OCI-LY7 (cell line): ENCODE measurements around the gene FBXO36. TPM values are rescaled to one million over a fixed set of nuclear protein-coding genes. Genes with fewer than 3 reads are reported as not detected.

Source experiments
- BruUV-seq: library from RNA; stranded (reverse); fragments of 400-500 nt; replicated peaks from 2 replicates; lab custom pipeline; 2021; lab: Mats Ljungman, UMichigan
- CTCF ChIA-PET: fragments of 300-600 bp; sonication (Branson Sonifier 250); formaldehyde crosslinking; loops from one replicate; lab custom pipeline; 2022; ENCODE audit warnings: antibody characterized with exemption; ENCODE audit not compliant: unreplicated experiment; lab: Charles Lee
- POLR2A ChIA-PET: fragments of 300-600 bp; sonication (Branson Sonifier 250); formaldehyde crosslinking; loops from one replicate; lab custom pipeline; 2022; ENCODE audit warnings: antibody characterized with exemption; lab: Charles Lee
- DNase-seq: peaks from one replicate; pipeline ENCODE4 v3.0.0-alpha.2; 2015; ENCODE audit warnings: low spot score
- H2AFZ ChIP-seq: fragments of 200-600 bp; sonication (generic), shearing (Covaris generic); 2 replicates; pipeline ENCODE4 v1.6.1; 2014; ENCODE audit warnings: mild to moderate bottlenecking, antibody characterized with exemption, low read length, moderate library complexity
- H3K27ac ChIP-seq: fragments of 200-600 bp; sonication (generic); 2 replicates; pipeline ENCODE4 v1.5.1; 2014; ENCODE audit warnings: mixed run types, low read depth, mild to moderate bottlenecking, moderate library complexity, low read length, inconsistent platforms; ENCODE audit not compliant: poor library complexity, severe bottlenecking
- H3K36me3 ChIP-seq: fragments of 200-600 bp; sonication (generic); 2 replicates; pipeline ENCODE4 v1.6.1; 2014; ENCODE audit warnings: mild to moderate bottlenecking, antibody characterized with exemption, low read length, moderate library complexity, mixed read lengths; ENCODE audit not compliant: insufficient read depth
- H3K4me1 ChIP-seq: fragments of 200-600 bp; sonication (generic); 2 replicates; pipeline ENCODE4 v1.5.1; 2014; ENCODE audit warnings: mild to moderate bottlenecking, low read length; ENCODE audit not compliant: insufficient read depth, poor library complexity, severe bottlenecking
- H3K4me2 ChIP-seq: fragments of 200-600 bp; sonication (generic); 2 replicates; pipeline ENCODE4 v1.6.1; 2014; ENCODE audit warnings: mild to moderate bottlenecking, low read length
- H3K4me3 ChIP-seq: fragments of 200-600 bp; sonication (generic); 2 replicates; pipeline ENCODE4 v1.5.1; 2014; ENCODE audit warnings: mild to moderate bottlenecking, low read depth, low read length; ENCODE audit not compliant: poor library complexity, severe bottlenecking
- H3K79me2 ChIP-seq: fragments of 200-600 bp; sonication (generic); 2 replicates; pipeline ENCODE4 v1.6.1; 2016; ENCODE audit warnings: low read depth, mild to moderate bottlenecking, low read length, moderate library complexity, mixed read lengths; ENCODE audit not compliant: insufficient read depth
- H3K9me2 ChIP-seq: fragments of 200-600 bp; sonication (generic); 2 replicates; pipeline ENCODE4 v1.6.1; 2016; ENCODE audit warnings: mild to moderate bottlenecking, low read length, mixed read lengths; ENCODE audit not compliant: insufficient read depth
- H3K9me3 ChIP-seq: fragments of 200-600 bp; sonication (generic); 2 replicates; pipeline ENCODE4 v1.6.1; 2014; ENCODE audit warnings: mild to moderate bottlenecking, mixed run types, low read length, mixed read lengths
- H4K20me1 ChIP-seq: fragments of 200-600 bp; sonication (generic); 2 replicates; pipeline ENCODE4 v1.6.1; 2014; ENCODE audit warnings: mild to moderate bottlenecking, antibody characterized with exemption, low read length, moderate library complexity, mixed read lengths; ENCODE audit not compliant: insufficient read depth
- CTCF ChIP-seq: fragments of 200-600 bp; sonication (generic); conservative IDR thresholded peaks from 2 replicates; pipeline ENCODE4 v1.5.1; 2014; ENCODE audit warnings: mild to moderate bottlenecking, antibody characterized with exemption, low read length, moderate library complexity, mixed read lengths
- EZH2phosphoT487 ChIP-seq: fragments of 200-600 bp; sonication (generic); IDR thresholded peaks from 2 replicates; pipeline ENCODE4 v1.6.1; 2018; ENCODE audit warnings: low read depth, borderline replicate concordance, mild to moderate bottlenecking, mixed run types, antibody characterized with exemption, low read length, moderate library complexity, mixed read lengths
- intact Hi-C: fragments of 100-400 bp; cut with micrococcal nuclease; formaldehyde crosslinking; loops from one replicate; pipeline ENCODE4 v1.10.0; 2022; ENCODE audit not compliant: unreplicated experiment
- total RNA-seq, 2 experiments: library from RNA; depleted of rRNA in 1 of 2; stranded (reverse); fragments of >200 nt in 1 of 2; shearing (Covaris generic) in 1 of 2; gene quantifications; 2 replicates each; pipeline ENCODE4 v1.2.3, GENCODE V29; 2014 to 2022

FBXO36 gene
- total RNA-seq, 2 experiments from 2014 or later, result 2.5 to 2.6 TPM

DNA sequence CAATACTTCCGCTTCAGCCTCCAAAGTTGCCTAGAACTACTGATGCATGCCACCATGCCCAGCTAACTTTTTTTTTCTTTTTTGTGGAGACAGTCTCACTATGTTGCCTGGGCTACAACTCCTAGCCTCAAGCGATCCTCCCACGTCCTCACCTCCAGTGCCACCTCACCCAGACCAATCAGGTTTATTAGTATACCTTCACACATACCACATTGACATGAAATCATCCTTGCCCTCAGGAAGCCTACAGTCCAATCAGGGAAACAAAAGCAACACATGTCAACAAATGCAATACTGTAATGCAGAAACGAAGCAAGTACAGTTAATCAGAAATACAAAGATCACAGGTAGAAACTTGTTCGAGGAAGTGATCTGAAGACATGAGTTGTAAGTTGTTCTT is 4.5 kb upstream of the FBXO36 start:
- intact Hi-C loops, result no loop called here
- peaks cover 83% of the 10 kb centered on the region for H3K79me2 ChIP-seq
- ChIA-PET POLR2A (no interaction called here), CTCF (no interaction called here)
- H3K4me2 ChIP-seq, result no peak overlapping the region
- peaks cover 39% of the 10 kb centered on the region for H4K20me1 ChIP-seq
- H3K36me3 ChIP-seq, result peaks cover 33% of the 10 kb centered on the region
- no peak for TF ChIP-seq CTCF
- TF ChIP-seq EZH2phosphoT487, result no peak
- H2AFZ ChIP-seq, result no peak overlapping the region
- BruUV-seq, result no TSS peak
- H3K4me3 ChIP-seq, result no peak overlapping the region
- H3K9me2 ChIP-seq, result no peaks in the 10 kb centered on the region
- DNase-seq, result no peak
- H3K9me3 ChIP-seq, result no peaks in the 10 kb centered on the region
- H3K4me1 ChIP-seq, result peaks cover 25% of the 10 kb centered on the region
- no peak overlapping the region for H3K27ac ChIP-seq

GRCh38 chr2:229920011-229920641 is 2.2 kb upstream of the FBXO36 start:
- no peak for TF ChIP-seq EZH2phosphoT487
- no peak for TF ChIP-seq CTCF
- Histone ChIP-seq H3K4me2 (peak overlapping the region; percentile 100), H3K36me3 (peaks cover 23% of the 10 kb centered on the region), H4K20me1 (peaks cover 23% of the 10 kb centered on the region; the same call in 1 of the 2 replicates), H3K4me3 (peak overlapping the region; percentile 95), H3K9me2 (no peaks in the 10 kb centered on the region), H3K27ac (peak overlapping the region; percentile 85), H3K4me1 (peaks cover 19% of the 10 kb centered on the region), H3K79me2 (peaks cover 65% of the 10 kb centered on the region), H2AFZ (no peak overlapping the region), H3K9me3 (no peaks in the 10 kb centered on the region)
- ChIA-PET CTCF (no interaction called here), POLR2A (interaction anchor here (0.8 kb wide), 1 partner anchor 17 kb away, joined by 4 read pairs; no protein-coding TSS in a partner anchor)
- intact Hi-C loops, result no loop called here
- TSS peak; percentile 38 for BruUV-seq
- DNase-seq, result peak; percentile 23
